ENCODE results near the gene TRAF2. TPM values are rescaled to one million over a fixed set of nuclear protein-coding genes. Genes with fewer than 3 reads are reported as not detected.

The TRAF2 gene
- total and polyA plus RNA-seq, 2 donors (not counting 3 experiments of a cell fraction or from before 2014, with no cell fraction given), result 10.9 to 23.1 TPM

DNA sequence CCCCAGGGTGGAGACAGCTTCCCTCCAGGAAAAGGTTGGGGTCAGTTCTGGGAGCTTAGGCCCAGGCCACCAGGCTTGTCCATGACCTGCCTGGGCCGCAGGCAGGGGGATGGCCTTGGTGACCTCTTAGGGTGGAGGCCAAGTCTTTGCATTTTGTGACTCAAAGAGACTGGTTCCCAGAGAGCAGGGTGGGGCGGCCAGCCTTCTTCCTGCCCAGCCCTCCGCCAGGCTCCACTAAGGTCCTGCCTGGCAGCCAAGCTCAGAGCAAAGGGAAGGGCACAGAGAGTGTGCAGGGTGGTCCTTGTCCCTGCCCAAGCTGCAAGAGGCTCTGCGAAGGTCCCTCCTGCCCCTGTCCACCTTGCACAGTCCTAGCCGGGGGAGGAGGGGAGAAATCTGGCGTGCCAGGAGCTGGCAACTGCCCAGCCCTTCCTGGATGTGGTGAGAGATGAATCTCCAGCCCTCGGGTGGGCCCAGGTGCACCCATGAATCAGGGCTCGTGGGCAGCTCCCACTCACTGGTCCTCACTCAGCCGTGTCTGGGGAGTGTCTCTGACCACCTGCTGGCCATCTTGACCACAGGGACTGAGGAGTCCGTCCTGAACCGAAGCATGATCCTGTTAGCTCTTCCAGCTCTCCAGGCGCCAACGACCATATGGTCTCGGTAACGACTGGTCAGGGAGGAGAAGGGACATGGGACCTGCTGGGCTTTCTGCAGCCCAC lies 88.7 kb downstream of the TRAF2 start:
- no peak for TF ChIP-seq MYC (IDR thresholded peaks at IDR 0.05; ENCODE audit: low read depth, low read length)
- TF ChIP-seq JUN (IDR thresholded peaks at IDR 0.05; ENCODE audit: borderline replicate concordance, insufficient read depth, insufficient read length, low read depth), result no peak
- no peak for TF ChIP-seq FOS (IDR thresholded peaks at IDR 0.05; ENCODE audit: borderline replicate concordance, insufficient read depth, low read length)
- TF ChIP-seq, protein P1, sequence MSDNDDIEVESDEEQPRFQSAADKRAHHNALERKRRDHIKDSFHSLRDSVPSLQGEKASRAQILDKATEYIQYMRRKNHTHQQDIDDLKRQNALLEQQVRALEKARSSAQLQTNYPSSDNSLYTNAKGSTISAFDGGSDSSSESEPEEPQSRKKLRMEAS (IDR thresholded peaks at IDR 0.05; ENCODE audit: insufficient read depth, insufficient read length), result no peak
- no peak for TF ChIP-seq GATA2 (IDR thresholded peaks at IDR 0.05; ENCODE audit: insufficient read depth, insufficient read length, low read depth, low read length)
- TF ChIP-seq POLR2AphosphoS5 (IDR thresholded peaks at IDR 0.05; ENCODE audit: insufficient read depth, low read depth, low read length), result no peak
- TF ChIP-seq, protein P2, sequence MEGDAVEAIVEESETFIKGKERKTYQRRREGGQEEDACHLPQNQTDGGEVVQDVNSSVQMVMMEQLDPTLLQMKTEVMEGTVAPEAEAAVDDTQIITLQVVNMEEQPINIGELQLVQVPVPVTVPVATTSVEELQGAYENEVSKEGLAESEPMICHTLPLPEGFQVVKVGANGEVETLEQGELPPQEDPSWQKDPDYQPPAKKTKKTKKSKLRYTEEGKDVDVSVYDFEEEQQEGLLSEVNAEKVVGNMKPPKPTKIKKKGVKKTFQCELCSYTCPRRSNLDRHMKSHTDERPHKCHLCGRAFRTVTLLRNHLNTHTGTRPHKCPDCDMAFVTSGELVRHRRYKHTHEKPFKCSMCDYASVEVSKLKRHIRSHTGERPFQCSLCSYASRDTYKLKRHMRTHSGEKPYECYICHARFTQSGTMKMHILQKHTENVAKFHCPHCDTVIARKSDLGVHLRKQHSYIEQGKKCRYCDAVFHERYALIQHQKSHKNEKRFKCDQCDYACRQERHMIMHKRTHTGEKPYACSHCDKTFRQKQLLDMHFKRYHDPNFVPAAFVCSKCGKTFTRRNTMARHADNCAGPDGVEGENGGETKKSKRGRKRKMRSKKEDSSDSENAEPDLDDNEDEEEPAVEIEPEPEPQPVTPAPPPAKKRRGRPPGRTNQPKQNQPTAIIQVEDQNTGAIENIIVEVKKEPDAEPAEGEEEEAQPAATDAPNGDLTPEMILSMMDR (IDR thresholded peaks at IDR 0.05; ENCODE audit: extremely low read depth in 1 of 2, insufficient read depth in 1 of 2, low read depth in 1 of 2, low read length in 2 of 2), result no peak
- TF ChIP-seq POLR2A (IDR thresholded peaks at IDR 0.05; ENCODE audit: low read depth, low read length), result no peak
- no peak for TF ChIP-seq EZH2 (IDR thresholded peaks at IDR 0.05; ENCODE audit: borderline replicate concordance, low read depth, low read length, severe bottlenecking)
- ChIA-PET CTCF (interaction anchor here (0.6 to 1.8 kb wide), 8 partner anchors 10 to 92 kb away, joined by 3 to 9 read pairs (median 6); partner anchors contain the start of gene PAXX), POLR2A (no interaction called here)
- intact Hi-C loops (cut with micrococcal nuclease), result no loop called here
- Histone ChIP-seq H3K4me1 (ENCODE audit: control insufficient read depth, extremely low read depth, insufficient read depth, low read length) (no peaks in the 10 kb centered on the region), H3K79me2 (ENCODE audit: control insufficient read depth, insufficient read depth, low read length) (no peaks in the 10 kb centered on the region), H4K20me1 (replicated peaks; ENCODE audit: control insufficient read depth, extremely low read depth, insufficient read depth, low read length) (no peaks in the 10 kb centered on the region), H2AFZ (ENCODE audit: low read depth, low read length) (no peak overlapping the region), H3K27ac (ENCODE audit: insufficient read depth, low read depth, low read length) (no peak overlapping the region), H3K4me3 (replicated peaks in 1 of 3; ENCODE audit: insufficient read depth in 1 of 3, low read depth in 1 of 3, low read length in 3 of 3) (no peak overlapping the region), H3K9me3 (replicated peaks; ENCODE audit: control insufficient read depth, insufficient read depth, low read length) (no peaks in the 10 kb centered on the region), H3K27me3 (ENCODE audit: control insufficient read depth in 2 of 2, insufficient read depth in 2 of 2, low read length in 2 of 2) (no peaks in the 10 kb centered on the region), H3K9ac (replicated peaks; ENCODE audit: extremely low read depth, insufficient read depth, low read length) (no peak overlapping the region), H3K36me3 (ENCODE audit: control insufficient read depth in 2 of 2, extremely low read depth in 1 of 2, insufficient read depth in 2 of 2, low read length in 2 of 2) (no peaks in the 10 kb centered on the region), H3K4me2 (ENCODE audit: insufficient read depth, low read length) (no peak overlapping the region), H3K9me1 (replicated peaks; ENCODE audit: control insufficient read depth, extremely low read depth, insufficient read depth, low read length) (no peaks in the 10 kb centered on the region)
- FAIRE-seq, result no peak
- no peak for DNase-seq (ENCODE audit: low read depth, low spot score)
- dilution Hi-C loops (cut with MboI; ENCODE audit: extremely low pct_ligation_motif_present, low sequenced_read_pairs), result no loop called here
- BruUV-seq (replicated peaks), result no TSS peak
